ENCODE data around the gene MATN4.

The MATN4 gene

GRCh38 chr20:45313943-45314342 is 5.8 kb upstream of the MATN4 start:
- no peak for DNase-seq (ENCODE audit: low spot score)

- no peak for DNase-seq (ENCODE audit: low spot score)
Observed at GRCh38 chr20:45313065-45313695, 5.1 kb upstream of the MATN4 start.

GRCh38 chr20:45312241-45312640 is 4.1 kb upstream of the MATN4 start:
- no peak for DNase-seq (ENCODE audit: low spot score)

GRCh38 chr20:45311589-45312211 is 3.6 kb upstream of the MATN4 start:
- peak; percentile 53 for DNase-seq (ENCODE audit: low spot score)

- no peak for DNase-seq (ENCODE audit: low spot score)
Observed at GRCh38 chr20:45309075-45309474, 976 bp upstream of the MATN4 start.

- no peak for DNase-seq (ENCODE audit: low spot score)
Observed at GRCh38 chr20:45307076-45307640, 941 bp downstream of the MATN4 start.

- peak; percentile 23 for DNase-seq (ENCODE audit: low spot score)
Observed at GRCh38 chr20:45306431-45306982, 1.6 kb downstream of the MATN4 start, which contains the start of gene RBPJL. Gene RBPJL, plus strand, starts transcription at chr20:45306840. Its CDS starts 83 bp downstream, at chr20:45306923.

- DNase-seq (ENCODE audit: low spot score) = no peak
Observed at GRCh38 chr20:45305262-45305661, 2.8 kb downstream of the MATN4 start.

- DNase-seq (ENCODE audit: low spot score) = no peak
Observed at GRCh38 chr20:45304464-45304999, 3.6 kb downstream of the MATN4 start.

- DNase-seq (ENCODE audit: low spot score) = no peak
Observed at GRCh38 chr20:45303586-45304463, 4.3 kb downstream of the MATN4 start.

- DNase-seq (ENCODE audit: low spot score) = no peak
Observed at GRCh38 chr20:45301824-45302271, 6.3 kb downstream of the MATN4 start.

GRCh38 chr20:45300961-45301360 is 7.1 kb downstream of the MATN4 start:
- no peak for DNase-seq (ENCODE audit: low spot score)

GRCh38 chr20:45299786-45300185 is 8.3 kb downstream of the MATN4 start:
- no peak for DNase-seq (ENCODE audit: low spot score)

GRCh38 chr20:45297786-45298497 is 10.2 kb downstream of the MATN4 start:
- no peak for DNase-seq (ENCODE audit: low spot score)

- no peak for DNase-seq (ENCODE audit: low spot score)
Observed at GRCh38 chr20:45294659-45295058, 13.4 kb downstream of the MATN4 start.

GRCh38 chr20:45294003-45294368 is 14.1 kb downstream of the MATN4 start:
- no peak for DNase-seq (ENCODE audit: low spot score)

- DNase-seq (ENCODE audit: low spot score) = peak; percentile 77
Observed at GRCh38 chr20:45293041-45294002, 14.8 kb downstream of the MATN4 start.

- DNase-seq (ENCODE audit: low spot score) = no peak
Observed at GRCh38 chr20:45292343-45292742, 15.8 kb downstream of the MATN4 start.

GRCh38 chr20:45291526-45291925 is 16.6 kb downstream of the MATN4 start:
- DNase-seq (ENCODE audit: low spot score) = no peak

Data from CD4-positive, alpha-beta T cell treated with Interleukin-2 at 100 ng/mL for 4 hours (primary cell).